HL-60/S4 treated with retinoic acid at 250 ng/mL for 4 days and 3 days (cell line): Measurements from ENCODE around the gene DMPK.

Experiments used
- in situ Hi-C: fragments of 300-500 bp; cut with MboI; formaldehyde crosslinking; loops from 2 replicates; pipeline ENCODE4 v1.7.0; 2022; ENCODE audit warnings: low sequenced_read_pairs

The DMPK gene

GRCh38 chr19:45770192-45771101, 11.8 kb downstream of the DMPK start:
- in situ Hi-C loops = no loop called here

- in situ Hi-C loops = no loop called here
These were observed 12.5 kb downstream of the DMPK start for GRCh38 chr19:45769821-45770191.

DNA sequence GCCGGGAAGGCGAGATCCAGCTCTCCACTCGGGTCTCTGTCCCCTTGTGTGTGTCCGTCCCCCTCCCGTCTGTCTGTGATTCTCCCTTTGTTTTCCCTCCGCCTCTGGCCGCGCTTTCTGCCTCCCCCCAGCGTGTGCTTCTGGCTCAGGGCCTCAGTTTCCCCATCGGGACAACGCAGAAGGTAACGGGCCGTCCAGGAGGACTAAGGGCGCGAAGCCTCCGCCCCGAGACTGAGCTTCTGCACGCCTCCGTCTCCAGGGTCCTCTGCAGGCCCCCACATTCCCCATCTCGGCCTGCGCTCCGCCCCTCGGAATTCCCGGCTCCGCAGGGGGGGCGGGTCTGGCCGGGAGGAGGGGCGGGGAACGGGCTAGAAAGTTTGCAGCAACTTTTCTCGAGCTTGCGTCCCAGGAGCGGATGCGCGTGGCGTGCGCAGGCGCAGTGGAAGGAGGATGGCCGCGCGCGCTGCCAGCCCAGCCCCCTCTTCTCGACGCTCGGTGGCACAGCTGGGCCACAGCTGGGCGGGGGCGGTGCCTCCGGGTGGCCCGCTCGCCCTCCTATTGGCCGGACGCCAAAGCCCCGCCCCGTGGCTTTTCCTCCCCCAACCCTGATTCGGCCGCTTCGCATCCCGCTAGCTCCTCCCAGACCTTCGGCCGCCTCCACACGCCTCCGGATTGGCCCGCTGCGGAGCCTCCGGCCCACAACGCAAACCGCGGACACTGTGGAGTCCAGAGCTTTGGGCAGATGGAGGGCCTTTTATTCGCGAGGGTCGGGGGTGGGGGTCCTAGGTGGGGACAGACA, 13.1 kb downstream of the DMPK start, which contains the start of gene SIX5:
SIX5 (minus strand) TSS at position 269 of the 799 bp plus-strand sequence. CDS start 408 bp downstream, outside the sequence.
- in situ Hi-C loops = no loop called here

DNA sequence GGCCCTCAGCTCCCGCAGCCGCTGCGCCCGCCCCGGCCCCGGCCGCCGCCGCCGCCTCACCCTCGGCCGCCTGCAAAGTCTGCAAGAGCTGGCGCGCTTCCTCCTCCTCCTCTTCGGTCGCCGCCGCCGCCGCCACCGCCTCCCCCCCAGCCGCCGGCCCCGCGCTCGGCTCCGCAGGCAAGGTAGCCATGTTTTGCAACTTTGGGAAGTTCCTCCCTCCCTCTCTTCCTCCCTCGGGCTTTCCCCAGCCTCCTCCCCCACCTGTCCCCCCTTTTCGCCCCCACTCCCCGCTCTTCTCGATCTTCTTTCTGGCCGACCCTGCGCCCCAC, 13.7 kb downstream of the DMPK start:
- in situ Hi-C loops = no loop called here

GRCh38 chr19:45767881-45768654, 14.2 kb downstream of the DMPK start:
- in situ Hi-C loops = no loop called here

DNA sequence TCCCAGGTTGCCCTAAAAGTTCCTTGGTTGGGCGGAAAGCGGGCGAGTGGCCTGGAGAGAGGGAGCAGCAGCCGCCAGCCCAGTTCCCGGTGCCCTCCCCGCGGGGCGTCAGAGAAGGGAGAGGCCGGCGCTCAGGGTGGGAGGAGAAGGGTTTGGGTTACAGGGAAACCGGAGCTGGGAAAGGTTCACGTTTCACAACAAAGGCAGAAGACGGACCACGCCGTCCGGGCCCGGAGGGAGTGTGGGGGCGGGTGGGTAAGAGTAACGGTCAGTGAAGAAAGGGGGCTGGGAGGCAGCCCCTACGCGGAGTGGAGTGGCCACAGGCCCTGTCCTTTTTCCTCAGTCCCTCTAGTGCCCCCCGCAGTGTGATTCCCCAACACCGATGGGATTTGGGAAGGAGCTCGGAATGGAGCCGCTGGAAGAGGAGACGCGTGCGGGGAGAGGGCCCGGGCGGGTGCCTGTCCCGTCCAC, 14.8 kb downstream of the DMPK start:
- in situ Hi-C loops = no loop called here

GRCh38 chr19:45766869-45767346, 15.4 kb downstream of the DMPK start:
- in situ Hi-C loops = no loop called here

GRCh38 chr19:45766296-45766868, 15.9 kb downstream of the DMPK start:
- in situ Hi-C loops = no loop called here

GRCh38 chr19:45765702-45766295, 16.5 kb downstream of the DMPK start:
- in situ Hi-C loops = no loop called here

DNA sequence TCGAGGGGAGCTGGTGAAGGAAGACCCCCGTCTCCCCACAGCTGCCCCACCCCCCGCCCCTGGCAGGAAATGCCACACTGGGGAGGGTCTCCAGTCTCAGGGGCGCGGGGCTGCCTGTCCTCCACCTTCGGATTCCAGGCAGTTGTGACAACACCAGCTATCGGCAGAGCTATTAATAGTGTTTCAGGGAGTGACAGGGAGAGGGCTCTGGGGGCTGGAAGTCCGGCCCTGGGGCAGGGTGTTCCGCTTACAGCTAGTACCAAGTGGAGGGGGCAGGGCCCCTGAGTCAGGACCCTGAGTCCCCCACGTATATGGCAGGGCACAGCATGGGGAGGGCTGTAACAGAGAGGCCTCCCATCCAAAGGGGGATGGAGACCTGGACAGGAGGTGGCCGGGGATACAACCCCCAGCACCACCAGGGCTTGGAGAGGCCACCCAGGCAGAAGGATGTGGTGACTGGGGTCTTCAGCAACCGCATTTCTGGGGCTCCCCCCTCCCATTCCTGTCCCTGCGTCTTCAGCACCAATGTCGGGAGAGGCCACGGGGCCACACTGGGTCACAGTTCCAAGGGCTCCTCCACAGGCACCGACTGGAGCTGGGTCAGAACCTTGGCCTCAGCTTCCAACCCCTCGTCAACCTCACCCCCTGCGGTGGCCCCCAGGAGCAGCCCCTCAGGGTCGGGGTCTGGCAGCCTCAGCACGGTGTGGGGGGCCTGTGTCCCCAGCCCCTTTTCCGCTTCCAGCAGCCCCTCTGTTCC, 17.2 kb downstream of the DMPK start:
- in situ Hi-C loops = no loop called here

DNA sequence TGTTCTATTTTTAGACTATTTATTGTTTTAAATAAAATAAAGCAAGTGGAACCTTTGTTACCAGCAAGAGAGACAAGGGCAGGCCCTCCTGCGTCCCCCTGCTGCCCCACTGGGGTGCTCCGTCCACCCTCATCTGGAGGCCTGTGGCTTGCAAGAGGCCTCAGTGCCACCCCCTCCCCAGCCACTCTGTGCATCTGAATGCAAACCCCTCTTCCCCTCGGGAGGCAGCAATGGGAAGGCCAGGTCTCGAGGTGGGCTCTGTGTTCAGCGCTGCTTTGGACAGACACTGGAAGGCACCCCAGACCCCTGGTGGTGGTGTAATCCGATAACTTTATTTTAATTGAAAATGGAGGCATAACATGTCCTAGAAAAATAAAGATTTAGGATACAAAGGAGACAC, 17.8 kb downstream of the DMPK start:
- in situ Hi-C loops = no loop called here

DNA sequence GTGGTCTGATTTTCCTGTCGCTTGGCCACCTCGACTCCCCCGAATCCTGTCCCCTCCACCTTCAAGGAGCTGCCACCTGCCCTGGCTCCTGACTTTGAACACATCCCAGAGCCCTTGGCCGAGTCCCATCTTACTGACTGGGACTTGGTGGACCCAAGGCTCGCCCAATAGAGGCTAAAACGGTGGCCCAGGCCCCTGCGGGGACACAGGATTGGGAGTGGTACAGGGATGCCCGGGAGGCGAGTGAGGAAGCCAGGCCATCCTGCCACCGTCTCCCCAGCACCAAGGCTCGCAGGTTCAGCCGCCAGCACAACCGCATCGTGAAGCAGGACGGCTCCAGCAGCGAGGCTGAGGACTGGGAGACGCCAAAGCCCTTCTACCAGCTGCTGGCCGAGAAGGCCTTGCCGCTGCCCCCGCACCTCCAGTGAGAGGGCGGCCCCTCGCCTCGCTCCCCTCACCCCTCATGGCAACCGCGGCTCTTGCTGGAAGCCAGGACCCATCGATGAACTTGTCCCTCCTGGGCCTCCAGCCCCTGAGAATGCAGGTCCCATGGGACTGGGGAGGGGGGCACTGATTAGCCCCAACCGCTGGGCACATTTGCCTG, 18.5 kb downstream of the DMPK start:
- in situ Hi-C loops = no loop called here

- in situ Hi-C loops = no loop called here
These were observed 19.2 kb downstream of the DMPK start for GRCh38 chr19:45762870-45763631.

DNA sequence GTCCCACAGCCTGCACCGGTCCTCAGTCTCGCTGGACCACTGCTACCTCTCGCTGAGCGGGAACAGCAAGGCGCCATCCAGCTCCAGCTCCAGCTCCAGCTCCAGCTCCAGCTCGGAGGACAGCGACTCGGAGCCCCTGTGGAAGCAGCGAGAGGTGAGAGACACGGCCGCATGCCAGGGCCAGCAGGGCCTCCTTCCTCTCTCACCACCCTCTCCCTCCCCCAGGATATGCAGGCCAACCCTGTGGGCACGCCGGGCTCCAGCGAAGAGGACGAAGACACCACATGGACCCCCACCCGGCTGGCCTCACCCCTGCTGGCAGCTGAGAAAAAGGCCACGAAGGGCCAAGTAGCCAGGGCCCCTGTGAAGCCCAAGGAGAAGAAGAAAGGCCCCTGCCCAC, 20.6 kb downstream of the DMPK start:
- in situ Hi-C loops = no loop called here

GRCh38 chr19:45758921-45759320, 23.4 kb downstream of the DMPK start:
- in situ Hi-C loops = no loop called here

GRCh38 chr19:45757695-45758094, 24.6 kb downstream of the DMPK start:
- in situ Hi-C loops = no loop called here

GRCh38 chr19:45754323-45754722, 28.0 kb downstream of the DMPK start:
- in situ Hi-C loops = no loop called here

DNA sequence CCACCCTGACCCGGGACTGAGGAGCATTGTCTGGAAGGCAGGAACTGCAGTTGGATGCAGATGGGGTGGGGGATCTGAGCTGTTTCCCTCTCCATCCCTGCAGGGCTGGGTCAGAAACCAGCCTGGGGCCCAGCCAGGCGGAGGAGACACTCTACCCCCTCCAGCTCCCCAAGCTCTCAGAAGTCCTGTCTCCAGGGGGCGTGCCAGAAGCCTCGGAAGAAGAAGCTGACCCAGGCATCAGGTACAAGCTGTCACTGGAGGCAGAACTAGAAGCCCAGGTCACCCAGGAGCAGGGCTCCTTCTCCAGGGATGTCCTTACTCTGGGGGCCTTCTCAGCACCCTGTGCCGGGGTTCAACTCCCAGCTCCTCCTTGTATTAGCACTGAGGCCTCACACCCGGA, 28.7 kb downstream of the DMPK start:
- in situ Hi-C loops = no loop called here
